NCI-H1436 (cell line): ENCODE results near the gene CAPN3.

Experiments used
- DNase-seq: peaks from one replicate; lab custom pipeline; 2025; lab: John Stamatoyannopoulos, UW

The CAPN3 gene

DNA sequence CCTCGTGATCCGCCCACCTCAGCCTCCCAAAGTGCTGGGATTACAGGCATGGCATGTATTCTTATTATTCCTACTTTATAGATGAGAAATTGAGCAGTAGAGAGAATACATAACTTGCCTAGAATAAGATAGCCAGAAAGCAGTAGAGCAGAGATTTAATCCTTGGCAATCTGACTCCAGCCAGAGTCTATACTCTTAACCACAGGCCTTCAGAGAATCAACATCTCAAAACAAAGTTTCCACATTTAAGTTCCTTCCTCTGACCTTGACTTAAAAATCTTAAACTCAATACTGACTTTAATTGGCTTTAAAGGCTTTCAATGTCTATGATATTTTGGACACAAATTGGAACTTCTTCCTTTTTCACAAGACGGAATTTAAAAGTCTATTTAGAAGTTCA is 94.5 kb downstream of the CAPN3 start:
- no peak for DNase-seq

- no peak for DNase-seq
Measured at GRCh38 chr15:42456531-42456930, 97.2 kb downstream of the CAPN3 start.

DNA sequence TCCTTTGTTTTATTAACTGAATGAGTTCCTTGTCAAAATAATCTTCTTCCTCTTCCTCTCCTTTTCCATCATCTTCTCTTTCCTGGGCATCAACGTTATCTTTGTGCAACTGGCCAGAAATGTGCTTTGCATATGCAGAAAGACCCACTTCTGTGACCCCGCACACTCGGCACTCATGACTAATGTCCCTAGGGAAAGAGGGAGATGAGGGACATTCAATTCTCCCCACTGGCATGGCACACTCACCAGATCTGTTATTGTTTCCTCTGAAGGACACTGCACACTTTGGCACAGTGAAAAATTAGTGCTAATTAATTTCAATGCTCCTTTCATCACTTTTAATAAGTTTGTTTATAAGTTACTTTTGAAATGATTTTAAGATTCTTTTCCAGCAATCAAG is 97.7 kb downstream of the CAPN3 start:
- no peak for DNase-seq

- no peak for DNase-seq
Measured at GRCh38 chr15:42457445-42458442, 98.4 kb downstream of the CAPN3 start.

- DNase-seq, result no peak
Measured at GRCh38 chr15:42461261-42461660, 102.0 kb downstream of the CAPN3 start.
